Testis (tissue), 2 donors: Measurements from ENCODE around the gene CDY2A.
"Not testable (repeated sequence)": the region's sequence is repeated elsewhere in the genome, so short reads cannot be mapped to it uniquely, and the experiment has no call there.

Source experiments
- POLR2A ChIP-seq: fragments of 450-650 bp; IDR thresholded peaks from one replicate; pipeline ENCODE4 v1.6.1; 2017; ENCODE audit warnings: antibody characterized with exemption, mild to moderate bottlenecking, moderate library complexity
- TF ChIP-seq, protein P1 (sequence below), 3 experiments: fragments of 450-650 bp in 2 of 3; fragments of 200-600 bp in 1 of 3; sonication (generic) in 1 of 3; IDR thresholded peaks; one replicate each; pipeline ENCODE4 v1.5.1; 2016 to 2019; ENCODE audit warnings: antibody characterized with exemption in 3 of 3, mild to moderate bottlenecking in 2 of 3, moderate library complexity in 1 of 3

DNA sequence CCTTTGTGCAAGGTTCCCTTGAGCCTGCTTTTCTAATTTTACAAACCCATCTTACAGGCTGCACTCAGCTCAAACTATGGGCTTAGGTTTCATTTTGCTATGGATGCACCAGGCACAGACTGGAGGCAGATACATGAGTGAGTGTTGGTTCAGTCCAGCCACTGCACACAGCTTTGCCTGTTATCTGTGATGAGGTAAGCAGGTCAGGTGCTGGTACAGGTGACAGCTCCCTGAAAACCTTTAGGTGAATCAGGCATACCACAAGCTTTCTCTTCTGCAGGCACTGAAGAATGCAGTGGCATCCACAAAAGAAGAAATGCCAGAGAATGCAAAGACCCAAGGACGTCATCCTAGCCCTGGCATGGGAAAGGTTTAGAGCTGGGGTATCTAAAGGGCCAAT lies 3.3 kb downstream of the CDY2A start:
- not testable (repeated sequence) for TF ChIP-seq POLR2A
- TF ChIP-seq, protein P1, sequence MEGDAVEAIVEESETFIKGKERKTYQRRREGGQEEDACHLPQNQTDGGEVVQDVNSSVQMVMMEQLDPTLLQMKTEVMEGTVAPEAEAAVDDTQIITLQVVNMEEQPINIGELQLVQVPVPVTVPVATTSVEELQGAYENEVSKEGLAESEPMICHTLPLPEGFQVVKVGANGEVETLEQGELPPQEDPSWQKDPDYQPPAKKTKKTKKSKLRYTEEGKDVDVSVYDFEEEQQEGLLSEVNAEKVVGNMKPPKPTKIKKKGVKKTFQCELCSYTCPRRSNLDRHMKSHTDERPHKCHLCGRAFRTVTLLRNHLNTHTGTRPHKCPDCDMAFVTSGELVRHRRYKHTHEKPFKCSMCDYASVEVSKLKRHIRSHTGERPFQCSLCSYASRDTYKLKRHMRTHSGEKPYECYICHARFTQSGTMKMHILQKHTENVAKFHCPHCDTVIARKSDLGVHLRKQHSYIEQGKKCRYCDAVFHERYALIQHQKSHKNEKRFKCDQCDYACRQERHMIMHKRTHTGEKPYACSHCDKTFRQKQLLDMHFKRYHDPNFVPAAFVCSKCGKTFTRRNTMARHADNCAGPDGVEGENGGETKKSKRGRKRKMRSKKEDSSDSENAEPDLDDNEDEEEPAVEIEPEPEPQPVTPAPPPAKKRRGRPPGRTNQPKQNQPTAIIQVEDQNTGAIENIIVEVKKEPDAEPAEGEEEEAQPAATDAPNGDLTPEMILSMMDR (IDR thresholded peaks at IDR 0.05) = not testable (repeated sequence)
